Gastrocnemius medialis (tissue), 4 donors: ENCODE measurements around the gene NHERF1.

Experiments
- CTCF ChIP-seq, 5 experiments: fragments of 450-650 bp in 3 of 5; fragments of 200-600 bp in 2 of 5; sonication (generic) in 2 of 5; IDR thresholded peaks in 4 of 5; conservative IDR thresholded peaks in 1 of 5; 1 replicate in 4 of 5; 2 replicates in 1 of 5; pipeline ENCODE4 v1.5.1; 2016 to 2019; ENCODE audit warnings: antibody characterized with exemption in 5 of 5, mild to moderate bottlenecking in 3 of 5, moderate library complexity in 3 of 5
- POLR2A ChIP-seq, 2 donors: fragments of 450-650 bp; IDR thresholded peaks; one replicate each; pipeline ENCODE4 v1.6.1; 2017; ENCODE audit warnings: antibody characterized with exemption in 2 of 2, mild to moderate bottlenecking in 2 of 2, moderate library complexity in 2 of 2

- no peak for TF ChIP-seq CTCF (IDR thresholded peaks at IDR 0.05 in 4 of 5, conservative IDR thresholded peaks at IDR 0.05 in 1 of 5)
- TF ChIP-seq POLR2A (IDR thresholded peaks at IDR 0.05), result no peak
Observed at GRCh38 chr17:74764751-74765286, 16.4 kb downstream of the NHERF1 start.
